Stimulated activated CD4-positive, alpha-beta T cell treated with anti-CD3 and anti-CD28 coated beads, TNF-alpha, amount 100 ng/mL, for 1 hour (primary cell): ENCODE data around the gene NLRP5.
"Not testable (repeated sequence)": the region's sequence is repeated elsewhere in the genome, so short reads cannot be mapped to it uniquely, and the experiment has no call there.

Source experiments
- DNase-seq, 3 donors: peaks; one replicate each; pipeline ENCODE4 v3.0.0-alpha.2; 2020; ENCODE audit warnings: low read depth in 3 of 3, low spot score in 1 of 3

NLRP5 gene

GRCh38 chr19:55986487-55986886, at the start of gene NLRP5:
Gene NLRP5, plus strand, starts transcription at chr19:55986775.
- no peak for DNase-seq

- no peak for DNase-seq
Observed at GRCh38 chr19:55939206-55939605, 47.4 kb upstream of the NLRP5 start.

- no peak for DNase-seq
Observed at GRCh38 chr19:55940306-55940705, 46.3 kb upstream of the NLRP5 start.

- DNase-seq = no peak
Observed at GRCh38 chr19:55947532-55947931, 39.0 kb upstream of the NLRP5 start, which contains the start of gene NLRP8. Gene NLRP8, plus strand, starts transcription at chr19:55947832.

- DNase-seq = not testable (repeated sequence)
Observed at GRCh38 chr19:55950566-55950965, 36.0 kb upstream of the NLRP5 start.

GRCh38 chr19:55956431-55956830, 30.1 kb upstream of the NLRP5 start:
- no peak for DNase-seq

GRCh38 chr19:55958356-55958755, 28.2 kb upstream of the NLRP5 start:
- no peak for DNase-seq

GRCh38 chr19:55959996-55960675, 26.4 kb upstream of the NLRP5 start:
- DNase-seq = no peak

GRCh38 chr19:55962186-55962585, 24.4 kb upstream of the NLRP5 start:
- DNase-seq = no peak

GRCh38 chr19:55973982-55974381, 12.6 kb upstream of the NLRP5 start:
- no peak for DNase-seq

GRCh38 chr19:55980415-55980814, 6.2 kb upstream of the NLRP5 start:
- DNase-seq = no peak

GRCh38 chr19:55985254-55985653, 1.3 kb upstream of the NLRP5 start:
- DNase-seq = no peak

GRCh38 chr19:55990831-55991230, 4.3 kb downstream of the NLRP5 start:
- DNase-seq = no peak

GRCh38 chr19:55993492-55993891, 6.9 kb downstream of the NLRP5 start:
- DNase-seq = no peak

- no peak for DNase-seq
Observed at GRCh38 chr19:56014765-56015164, 28.2 kb downstream of the NLRP5 start.

GRCh38 chr19:56015756-56016155, 29.2 kb downstream of the NLRP5 start:
- no peak for DNase-seq

GRCh38 chr19:56019325-56019724, 32.8 kb downstream of the NLRP5 start:
- not testable (repeated sequence) for DNase-seq

- not testable (repeated sequence) for DNase-seq
Observed at GRCh38 chr19:56020355-56020975, 33.9 kb downstream of the NLRP5 start.

- DNase-seq = no peak
Observed at GRCh38 chr19:56026769-56027168, 40.2 kb downstream of the NLRP5 start.

GRCh38 chr19:56053596-56053995, 67.0 kb downstream of the NLRP5 start:
- DNase-seq = no peak

- peak in 2 of 3 donors; percentile 30 to 56 for DNase-seq
Observed at GRCh38 chr19:56066152-56067023, 79.8 kb downstream of the NLRP5 start.

- no peak for DNase-seq
Observed at GRCh38 chr19:56069642-56070041, 83.1 kb downstream of the NLRP5 start.
